Sigmoid colon (tissue), 4 donors: Measurements from ENCODE around the gene SLC7A5.

ENCODE experiments used
- CTCF ChIP-seq, 4 experiments: fragments of 450-650 bp in 3 of 4; fragments of 200-600 bp in 1 of 4; IDR thresholded peaks; one replicate each; pipeline ENCODE4 v1.5.1; 2016 to 2019; ENCODE audit warnings: antibody characterized with exemption in 4 of 4, mild to moderate bottlenecking in 3 of 4, moderate library complexity in 2 of 4
- EP300 ChIP-seq, 4 donors: sonication (generic); formaldehyde crosslinking; IDR thresholded peaks; one replicate each; pipeline ENCODE4 v1.6.1; 2017; ENCODE audit warnings: antibody characterized with exemption in 4 of 4
- POLR2AphosphoS5 ChIP-seq, 4 donors: sonication (generic); formaldehyde crosslinking; IDR thresholded peaks; one replicate each; pipeline ENCODE4 v1.6.1; 2017; ENCODE audit warnings: antibody characterized with exemption in 4 of 4

- TF ChIP-seq CTCF (IDR thresholded peaks at IDR 0.05) (no peak), EP300 (IDR thresholded peaks at IDR 0.05) (no peak), POLR2AphosphoS5 (IDR thresholded peaks at IDR 0.05) (no peak)
Observed at GRCh38 chr16:87829988-87830672, 39.2 kb downstream of the SLC7A5 start.
